Esophagus muscularis mucosa (tissue), 3 donors: Measurements from ENCODE around the gene RAPGEF2.

Source experiments
- CTCF ChIP-seq, 3 experiments: fragments of 200-600 bp in 2 of 3; fragments of 450-650 bp in 1 of 3; sonication (generic) in 2 of 3; IDR thresholded peaks; one replicate each; pipeline ENCODE4 v1.5.1; 2017 to 2019; ENCODE audit warnings: antibody characterized with exemption in 3 of 3, mild to moderate bottlenecking in 2 of 3, moderate library complexity in 1 of 3
- POLR2AphosphoS5 ChIP-seq, 2 donors: sonication (generic); formaldehyde crosslinking; IDR thresholded peaks; one replicate each; pipeline ENCODE4 v1.6.1; 2017; ENCODE audit warnings: antibody characterized with exemption in 2 of 2

- TF ChIP-seq POLR2AphosphoS5 (IDR thresholded peaks at IDR 0.05) (no peak), CTCF (IDR thresholded peaks at IDR 0.05) (no peak)
Measured at GRCh38 chr4:159296061-159296460, 193.2 kb downstream of the RAPGEF2 start.
